Measurements from ENCODE around the gene DHX58. TPM values are rescaled to one million over a fixed set of nuclear protein-coding genes. Genes with fewer than 3 reads are reported as not detected.
A peak's percentile ranks its signal among the peaks of the same experiment; 100 is the strongest.

DHX58 gene
- total RNA-seq, 8 experiments from 2014 or later: 0.33 to 29.3 (median 3.3) TPM

DNA sequence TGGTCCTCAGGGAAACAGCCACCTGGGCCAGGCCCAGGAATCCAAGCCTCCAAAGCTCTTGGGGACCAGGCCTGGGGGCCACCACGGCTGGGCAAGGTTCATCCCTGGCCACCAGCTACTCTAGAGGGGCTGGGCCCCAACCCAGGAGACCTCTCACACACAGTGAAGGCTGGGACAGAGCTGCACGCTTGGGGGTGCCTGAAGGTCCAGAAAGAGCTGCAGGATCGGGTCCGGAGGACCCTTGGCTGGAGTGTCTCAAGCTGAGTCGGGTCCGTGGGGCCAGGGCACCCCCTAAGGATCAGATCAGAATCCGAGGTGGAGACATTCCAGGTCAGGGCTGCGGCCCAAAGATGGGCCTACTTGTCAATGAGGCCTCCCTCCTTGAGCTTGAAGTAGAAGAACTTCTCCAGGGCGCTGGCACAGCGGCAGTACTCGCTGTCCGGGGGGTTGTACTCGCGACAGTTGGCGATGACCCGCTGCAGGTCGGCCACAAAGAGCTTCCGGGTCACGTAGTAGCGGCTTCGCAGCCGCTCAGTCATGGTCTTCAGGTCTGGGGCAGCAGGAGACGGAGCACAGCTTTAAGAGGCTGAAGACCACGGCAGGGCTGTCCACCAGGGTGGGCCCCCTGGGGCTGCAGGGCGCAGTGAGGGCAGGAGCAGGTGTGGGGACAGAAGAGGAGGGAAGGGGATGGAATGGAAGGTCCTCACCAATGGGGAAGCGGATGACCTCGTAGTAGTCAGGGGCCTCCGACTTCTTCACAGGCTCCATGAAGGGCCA is 967 bp upstream of the DHX58 start:
- Histone ChIP-seq H3K4me1 (replicated peaks in 1 of 2) (no peaks in the 10 kb centered on the region), H3K27ac (no peak overlapping the region), H3K4me3 (no peak overlapping the region)
- no peak for ATAC-seq (replicated peaks in 6 of 8)
- in situ Hi-C loops (cut with MboI; ENCODE audit: low pct_unique_long_range_greater_than_20kb in 2 of 9, low sequenced_read_pairs in 9 of 9, unreplicated experiment in 9 of 9): loop anchor here in 5 of 9 experiments (10.0 to 25.0 kb wide), 3 partner anchors 89 to 376 kb away; partner anchors contain the start of genes HAP1 (in 2 of the 5), NKIRAS2 (in 2 of the 5) and CNP (in 1 of the 5)
- WGBS, 10 experiments: 87 to 100% (median 97%) methylated on average over 1 to 6 of the region's 28 CpGs; no CpG with 5 or more reads in 4 of the 10 experiments

DNA sequence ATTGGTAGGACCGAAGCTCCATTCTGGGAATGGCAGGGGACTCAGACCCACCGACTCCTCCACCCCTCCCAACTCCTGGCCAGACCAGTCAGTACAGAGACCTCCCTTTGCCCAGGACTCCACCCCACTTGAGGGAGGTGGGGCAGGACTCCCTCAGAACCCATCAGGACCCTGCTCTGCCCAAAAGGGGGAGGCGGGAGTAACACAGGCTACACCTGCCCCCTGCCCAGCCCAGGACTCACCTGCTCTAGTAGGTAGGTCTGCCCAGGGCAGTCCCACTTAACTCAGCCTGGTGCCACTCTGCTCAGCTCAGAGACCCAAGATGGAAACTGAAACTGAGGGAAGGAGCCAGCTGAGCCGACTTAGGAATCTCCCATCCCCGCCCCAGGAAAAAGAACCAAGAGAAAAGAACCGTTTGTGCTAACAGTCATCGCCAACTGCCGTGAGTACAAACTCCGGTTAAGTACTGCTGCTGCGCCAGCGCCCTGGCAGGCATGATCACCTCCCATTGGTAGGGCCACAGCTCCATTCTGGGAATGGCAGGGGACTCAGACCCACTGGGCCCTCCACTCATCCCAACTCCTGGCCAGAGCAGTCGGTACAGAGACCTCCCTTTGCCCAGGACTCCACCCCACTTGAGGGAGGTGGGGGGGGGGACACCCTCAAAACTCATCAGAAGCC is 503 bp downstream of the DHX58 start:
- no peak overlapping the region for H3K27ac ChIP-seq
- in situ Hi-C loops (cut with MboI; ENCODE audit: low pct_unique_long_range_greater_than_20kb in 2 of 9, low sequenced_read_pairs in 9 of 9, unreplicated experiment in 9 of 9): loop anchor here in 5 of 9 experiments (10.0 to 25.0 kb wide), 3 partner anchors 87 to 375 kb away; partner anchors contain the start of genes HAP1 (in 2 of the 5), NKIRAS2 (in 2 of the 5) and CNP (in 1 of the 5)
- H3K4me1 ChIP-seq (replicated peaks in 1 of 2): no peaks in the 10 kb centered on the region
- no peak overlapping the region for H3K4me3 ChIP-seq
- 0 to 90% (median 80%) methylated on average over 1 to 6 of the region's 12 CpGs; no CpG with 5 or more reads in 4 of the 10 experiments for WGBS, 10 experiments
- peak in 3 of 8 experiments; percentile 59 to 65 (median 62) for ATAC-seq (replicated peaks in 6 of 8)

DNA sequence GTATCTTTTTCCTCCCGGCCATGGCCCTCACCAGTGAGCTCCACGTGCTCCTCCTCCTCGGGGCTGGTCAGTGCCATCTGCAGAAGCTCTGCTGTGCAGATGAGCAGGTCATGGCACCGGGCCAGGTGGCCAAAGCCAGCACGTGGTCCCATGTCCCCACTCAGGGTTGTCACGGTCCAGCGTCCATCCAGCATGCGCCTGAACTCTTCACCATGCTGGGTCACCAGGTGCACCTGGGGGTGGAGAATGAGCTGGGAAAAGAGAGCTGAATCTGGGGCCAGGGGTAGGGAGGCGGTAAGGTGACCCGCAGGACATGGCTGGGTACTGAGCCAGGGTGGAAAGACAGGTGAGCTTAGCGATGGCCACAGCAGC is 1.3 kb downstream of the DHX58 start:
- ATAC-seq (replicated peaks in 6 of 8): no peak
- no peak overlapping the region for H3K4me3 ChIP-seq
- 71 to 100% (median 100%) methylated on average over 1 to 7 of the region's 11 CpGs; no CpG with 5 or more reads in 3 of the 10 experiments for WGBS, 10 experiments
- no peak overlapping the region for H3K27ac ChIP-seq
- H3K4me1 ChIP-seq (replicated peaks in 1 of 2): no peaks in the 10 kb centered on the region
- in situ Hi-C loops (cut with MboI; ENCODE audit: low pct_unique_long_range_greater_than_20kb in 2 of 9, low sequenced_read_pairs in 9 of 9, unreplicated experiment in 9 of 9): loop anchor here in 5 of 9 experiments (10.0 to 25.0 kb wide), 3 partner anchors 86 to 374 kb away; partner anchors contain the start of genes HAP1 (in 2 of the 5), NKIRAS2 (in 2 of the 5) and CNP (in 1 of the 5)

DNA sequence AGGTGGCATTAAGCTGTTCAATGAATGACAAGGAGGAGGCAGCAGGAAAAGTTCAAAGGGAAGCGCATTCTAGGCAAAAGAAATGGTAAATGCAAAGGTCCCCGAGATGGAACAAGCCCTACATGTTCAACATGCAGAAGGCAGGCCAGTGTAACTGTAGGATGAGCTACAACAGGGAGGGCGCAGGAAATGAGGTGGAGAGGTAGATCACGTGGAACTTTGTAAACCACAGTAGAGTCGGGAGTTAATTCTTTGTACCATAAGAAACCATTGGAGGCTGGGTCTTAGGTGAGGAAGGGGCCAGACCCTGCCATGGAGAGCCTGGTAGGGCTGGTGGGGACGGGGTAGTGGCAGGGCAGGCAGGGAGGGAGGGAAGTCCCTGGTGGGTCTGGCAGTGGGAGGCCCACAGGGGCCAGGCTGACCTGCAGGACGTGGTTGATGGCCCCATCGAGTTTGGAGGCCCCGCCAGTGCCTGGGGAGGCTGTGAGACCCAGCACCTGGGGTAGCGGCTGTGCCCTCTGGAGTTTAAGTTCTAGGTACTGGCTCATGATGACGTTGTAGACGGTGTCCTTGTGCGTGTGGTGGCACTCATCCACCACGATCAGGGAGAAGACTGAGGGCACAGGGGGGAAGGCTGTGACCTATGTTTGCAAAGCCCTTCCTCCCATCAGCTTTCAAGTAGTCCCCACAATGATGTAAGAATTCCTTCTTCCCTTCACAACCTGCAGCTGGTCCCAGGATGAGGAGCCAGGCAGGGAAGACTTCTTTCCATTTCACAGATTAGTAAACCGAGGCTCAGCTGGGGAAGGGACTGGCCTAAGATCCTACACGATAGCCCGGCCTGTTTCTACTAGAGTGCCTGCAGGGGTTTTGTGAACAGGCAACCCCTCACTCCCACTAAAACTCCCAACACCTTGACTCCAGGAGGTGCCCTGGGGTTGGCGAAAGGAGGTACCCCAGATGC is 1.9 kb downstream of the DHX58 start:
- in situ Hi-C loops (cut with MboI; ENCODE audit: low pct_unique_long_range_greater_than_20kb in 2 of 9, low sequenced_read_pairs in 9 of 9, unreplicated experiment in 9 of 9): loop anchor here in 5 of 9 experiments (10.0 to 25.0 kb wide), 3 partner anchors 86 to 373 kb away; partner anchors contain the start of genes HAP1 (in 2 of the 5), NKIRAS2 (in 2 of the 5) and CNP (in 1 of the 5)
- Histone ChIP-seq H3K4me1 (replicated peaks in 1 of 2) (no peaks in the 10 kb centered on the region), H3K4me3 (no peak overlapping the region), H3K27ac (no peak overlapping the region)
- WGBS, 10 experiments: 71 to 100% (median 83%) methylated on average over 1 to 9 of the region's 18 CpGs; no CpG with 5 or more reads in 1 of the 10 experiments
- no peak for ATAC-seq (replicated peaks in 6 of 8)

DNA sequence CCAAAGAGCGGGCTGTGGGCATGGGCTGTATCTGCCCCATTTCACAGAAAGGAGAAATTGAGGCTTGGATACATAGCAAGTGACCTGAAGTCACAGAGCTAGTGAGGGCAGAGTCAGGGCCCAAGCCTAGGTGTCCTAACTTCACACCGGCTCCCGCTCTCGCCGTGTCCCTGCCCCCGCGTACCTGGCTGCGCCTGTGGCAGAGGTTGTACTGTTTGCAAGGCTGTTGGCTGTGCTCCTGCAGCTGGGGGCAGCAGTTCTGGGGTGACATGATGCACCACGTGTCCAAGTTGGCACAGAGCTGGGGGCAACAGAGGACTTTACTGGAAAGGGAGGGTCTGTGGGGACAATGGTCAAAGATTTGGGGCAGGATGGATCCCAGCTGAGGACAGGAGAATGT is 3.4 kb downstream of the DHX58 start:
- H3K4me3 ChIP-seq: no peak overlapping the region
- no peak for ATAC-seq (replicated peaks in 6 of 8)
- no peak overlapping the region for H3K27ac ChIP-seq
- 80 to 100% (median 100%) methylated on average over 1 to 8 of the region's 9 CpGs; no CpG with 5 or more reads in 3 of the 10 experiments for WGBS, 10 experiments
- in situ Hi-C loops (cut with MboI; ENCODE audit: low pct_unique_long_range_greater_than_20kb in 2 of 9, low sequenced_read_pairs in 9 of 9, unreplicated experiment in 9 of 9): loop anchor here in 4 of 9 experiments (10.0 to 25.0 kb wide), 3 partner anchors 84 to 372 kb away; partner anchors contain the start of genes HAP1 (in 2 of the 4), CNP (in 1 of the 4) and NKIRAS2 (in 1 of the 4)
- no peaks in the 10 kb centered on the region for H3K4me1 ChIP-seq (replicated peaks in 1 of 2)

DNA sequence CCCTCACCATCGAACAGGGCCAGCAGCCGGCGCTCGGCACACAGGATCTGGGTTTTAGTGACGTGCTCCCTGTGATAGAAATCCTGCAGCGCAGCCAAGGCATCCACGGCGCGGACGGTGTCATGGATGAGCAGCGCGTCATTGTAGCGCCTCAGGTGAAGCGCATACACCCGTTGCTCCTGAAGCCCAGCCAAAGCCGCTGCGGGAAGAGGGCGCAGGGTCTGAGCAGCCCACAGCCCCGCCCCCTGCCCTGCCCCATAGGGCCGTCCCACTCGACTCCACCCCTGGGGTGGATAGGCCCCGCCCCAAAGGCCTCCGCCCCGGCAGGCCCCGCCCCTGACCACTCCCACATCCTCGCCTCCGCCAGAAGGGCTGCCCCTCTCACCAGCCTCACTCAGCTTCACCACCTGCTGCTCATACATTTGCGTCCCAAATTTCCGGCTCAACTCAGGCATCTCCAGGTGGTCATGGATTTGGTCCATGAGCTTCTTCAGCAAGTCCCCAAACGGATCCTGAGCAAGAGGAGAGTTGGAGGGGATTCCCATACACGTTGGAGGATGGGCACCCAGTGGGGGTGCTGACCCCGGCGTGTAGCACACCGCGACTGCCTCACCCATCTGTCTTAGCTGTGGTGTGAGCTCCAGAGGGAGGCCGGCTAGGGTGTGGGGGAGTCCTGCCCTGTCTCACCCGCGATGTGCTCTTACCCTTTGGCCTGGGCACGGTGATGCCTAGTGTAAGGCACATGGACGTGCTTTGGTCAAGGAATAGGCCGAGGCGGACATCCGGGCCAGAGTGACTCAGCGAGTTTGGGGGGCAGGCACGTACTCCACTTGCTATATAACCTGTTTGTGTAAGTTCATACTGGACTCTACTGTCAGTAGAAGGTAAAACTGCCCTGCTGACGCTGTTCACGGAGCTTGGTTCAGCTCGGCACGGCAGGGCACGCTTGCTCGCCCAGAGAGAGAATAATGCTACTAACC is 4.6 kb downstream of the DHX58 start:
- peak overlapping the region; percentile 20 to 32 (median 28) for H3K4me3 ChIP-seq
- no peaks in the 10 kb centered on the region for H3K4me1 ChIP-seq (replicated peaks in 1 of 2)
- in situ Hi-C loops (cut with MboI; ENCODE audit: low pct_unique_long_range_greater_than_20kb in 2 of 9, low sequenced_read_pairs in 9 of 9, unreplicated experiment in 9 of 9): loop anchor here in 4 of 9 experiments (10.0 to 25.0 kb wide), 3 partner anchors 83 to 371 kb away; partner anchors contain the start of genes HAP1 (in 2 of the 4), CNP (in 1 of the 4) and NKIRAS2 (in 1 of the 4)
- ATAC-seq (replicated peaks in 6 of 8): peak in 6 of 8 experiments; percentile 6 to 96 (median 94)
- H3K27ac ChIP-seq: no peak overlapping the region
- WGBS, 10 experiments: 33 to 91% (median 64%) methylated on average over 4 to 10 of the region's 51 CpGs; no CpG with 5 or more reads in 7 of the 10 experiments

DNA sequence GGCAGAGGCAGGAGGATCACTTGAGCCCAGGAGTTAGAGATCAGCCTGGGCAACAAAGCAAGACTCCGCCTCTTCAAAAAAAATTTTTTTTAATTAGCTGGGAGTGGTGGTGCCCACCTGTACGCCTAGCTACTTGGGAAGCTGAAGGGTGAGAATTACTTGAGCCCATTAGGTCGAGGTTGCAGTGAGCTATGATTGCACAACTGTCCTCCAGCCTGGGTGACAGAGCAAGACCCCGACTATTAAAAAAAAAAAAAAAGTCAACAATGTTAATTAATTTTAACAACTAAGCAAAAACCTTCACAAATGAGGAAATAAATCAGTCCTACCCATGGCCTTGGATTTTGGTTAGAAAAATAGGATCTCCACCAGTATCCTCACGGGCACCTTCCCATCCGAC is 5.4 kb downstream of the DHX58 start:
- WGBS, 10 experiments: 20 to 100% (median 85%) methylated on average over 1 to 4 of the region's 6 CpGs; no CpG with 5 or more reads in 2 of the 10 experiments
- in situ Hi-C loops (cut with MboI; ENCODE audit: low pct_unique_long_range_greater_than_20kb in 2 of 9, low sequenced_read_pairs in 9 of 9, unreplicated experiment in 9 of 9): loop anchor here in 4 of 9 experiments (10.0 to 25.0 kb wide), 3 partner anchors 82 to 370 kb away; partner anchors contain the start of genes HAP1 (in 2 of the 4), CNP (in 1 of the 4) and NKIRAS2 (in 1 of the 4)
- H3K27ac ChIP-seq: no peak overlapping the region
- H3K4me1 ChIP-seq (replicated peaks in 1 of 2): no peaks in the 10 kb centered on the region
- peak overlapping the region; percentile 20 to 32 (median 28) for H3K4me3 ChIP-seq
- no peak for ATAC-seq (replicated peaks in 6 of 8)

DNA sequence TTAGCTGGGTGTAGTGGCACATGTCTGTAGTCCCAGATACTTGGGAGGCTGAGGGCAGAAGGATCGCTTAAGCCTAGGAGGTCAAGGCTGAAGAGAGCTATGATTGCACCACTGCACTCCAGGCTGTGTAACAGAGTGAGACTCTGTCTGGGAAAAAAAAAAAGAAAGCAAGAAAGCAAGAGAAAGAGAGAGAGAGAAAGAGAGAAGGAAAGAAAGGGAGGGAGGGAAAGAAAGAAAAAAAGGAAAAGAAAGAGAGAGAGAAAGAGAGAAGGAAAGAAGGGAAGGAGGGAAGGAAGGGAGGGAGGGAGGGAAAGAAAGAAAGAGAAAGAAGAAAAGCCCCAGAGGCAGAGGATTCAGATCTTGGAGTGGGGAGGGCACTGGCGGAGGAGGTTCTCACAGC is 6.5 kb downstream of the DHX58 start:
- WGBS, 10 experiments: 90 to 100% (median 100%) methylated on average over 1 to 2 of the region's 2 CpGs; no CpG with 5 or more reads in 5 of the 10 experiments
- ATAC-seq (replicated peaks in 6 of 8): no peak
- Histone ChIP-seq H3K4me1 (replicated peaks in 1 of 2) (no peaks in the 10 kb centered on the region), H3K27ac (no peak overlapping the region), H3K4me3 (no peak overlapping the region)
- in situ Hi-C loops (cut with MboI; ENCODE audit: low pct_unique_long_range_greater_than_20kb in 2 of 9, low sequenced_read_pairs in 9 of 9, unreplicated experiment in 9 of 9): loop anchor here in 4 of 9 experiments (10.0 to 25.0 kb wide), 3 partner anchors 81 to 369 kb away; partner anchors contain the start of genes HAP1 (in 2 of the 4), CNP (in 1 of the 4) and NKIRAS2 (in 1 of the 4)

DNA sequence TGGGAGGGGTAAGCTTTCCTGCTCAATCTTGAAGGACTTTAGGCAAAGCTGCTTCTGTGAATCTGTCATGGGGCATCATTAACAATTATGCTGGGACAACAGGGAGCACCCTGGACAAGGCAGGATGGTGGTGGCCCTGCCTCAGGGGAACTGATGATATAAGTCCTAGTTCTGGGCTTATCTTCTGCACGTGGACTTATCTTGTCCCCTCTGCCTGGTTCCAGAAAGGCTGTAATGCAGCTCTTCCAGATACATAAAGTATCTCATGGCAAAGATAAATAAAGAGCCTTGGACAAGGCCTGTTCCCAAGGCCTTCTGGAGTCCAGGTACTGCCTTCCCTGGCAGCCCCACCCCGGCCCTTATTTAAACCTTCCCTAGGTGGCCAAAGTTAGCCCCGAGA is 8.2 kb downstream of the DHX58 start:
- 20 to 86% (median 62%) methylated on average over 1 to 3 of the region's 3 CpGs; no CpG with 5 or more reads in 6 of the 10 experiments for WGBS, 10 experiments
- Histone ChIP-seq H3K4me1 (replicated peaks in 1 of 2) (no peaks in the 10 kb centered on the region), H3K27ac (no peak overlapping the region), H3K4me3 (no peak overlapping the region)
- in situ Hi-C loops (cut with MboI; ENCODE audit: low pct_unique_long_range_greater_than_20kb in 2 of 9, low sequenced_read_pairs in 9 of 9, unreplicated experiment in 9 of 9): loop anchor here in 4 of 9 experiments (10.0 to 25.0 kb wide), 3 partner anchors 79 to 367 kb away; partner anchors contain the start of genes HAP1 (in 2 of the 4), CNP (in 1 of the 4) and NKIRAS2 (in 1 of the 4)
- ATAC-seq (replicated peaks in 6 of 8): no peak

DNA sequence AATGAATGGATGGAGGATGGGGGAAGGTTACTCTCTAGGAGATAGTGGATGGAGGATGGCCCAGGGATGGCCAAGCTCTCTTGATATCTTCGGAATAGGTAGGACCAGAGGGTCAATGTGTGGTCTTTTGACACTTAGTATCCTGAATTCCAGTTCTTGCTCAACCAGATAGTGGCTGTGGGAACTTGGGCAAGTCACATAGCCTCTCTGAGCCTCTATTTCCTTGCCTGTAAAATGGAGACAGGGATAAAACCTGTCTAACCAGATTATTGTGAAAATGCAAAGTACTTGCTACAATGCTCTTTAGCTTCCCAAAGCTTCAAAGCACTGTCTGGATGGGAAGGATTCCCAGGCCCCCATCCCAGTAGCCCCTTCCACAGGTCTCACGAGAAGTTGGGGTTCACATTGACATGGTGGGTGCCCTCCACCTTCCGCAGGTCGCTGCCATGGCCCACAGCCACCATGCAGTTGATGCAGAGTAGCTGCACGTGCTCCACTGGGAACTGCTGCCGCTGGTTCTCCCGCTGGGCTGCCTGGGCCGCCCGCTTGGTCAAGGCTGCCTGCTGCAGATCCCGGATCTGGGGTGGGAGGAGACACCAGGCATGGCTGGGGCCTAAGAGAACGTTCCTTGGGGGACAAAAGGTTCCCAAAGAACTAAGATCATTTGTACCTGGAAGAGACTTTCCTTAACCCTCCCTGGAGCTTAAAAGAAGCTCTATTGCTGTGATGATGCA is 9.1 kb downstream of the DHX58 start:
- in situ Hi-C loops (cut with MboI; ENCODE audit: low pct_unique_long_range_greater_than_20kb in 2 of 9, low sequenced_read_pairs in 9 of 9, unreplicated experiment in 9 of 9): loop anchor here in 4 of 9 experiments (10.0 to 25.0 kb wide), 3 partner anchors 79 to 366 kb away; partner anchors contain the start of genes HAP1 (in 2 of the 4), CNP (in 1 of the 4) and NKIRAS2 (in 1 of the 4)
- Histone ChIP-seq H3K4me3 (no peak overlapping the region), H3K4me1 (replicated peaks in 1 of 2) (peaks cover 3% of the 10 kb centered on the region in 2 donors), H3K27ac (no peak overlapping the region)
- WGBS, 10 experiments: 20 to 100% (median 83%) methylated on average over 1 to 4 of the region's 11 CpGs; no CpG with 5 or more reads in 4 of the 10 experiments
- no peak for ATAC-seq (replicated peaks in 6 of 8)
